AML-193 (cell line): ENCODE data around the gene PLD5.
"Not testable (repeated sequence)": the region's sequence is repeated elsewhere in the genome, so short reads cannot be mapped to it uniquely, and the experiment has no call there.

Experiments used
- DNase-seq, 2 experiments: peaks; one replicate each; lab custom pipeline; 2025; lab: John Stamatoyannopoulos, UW

Gene PLD5

DNA sequence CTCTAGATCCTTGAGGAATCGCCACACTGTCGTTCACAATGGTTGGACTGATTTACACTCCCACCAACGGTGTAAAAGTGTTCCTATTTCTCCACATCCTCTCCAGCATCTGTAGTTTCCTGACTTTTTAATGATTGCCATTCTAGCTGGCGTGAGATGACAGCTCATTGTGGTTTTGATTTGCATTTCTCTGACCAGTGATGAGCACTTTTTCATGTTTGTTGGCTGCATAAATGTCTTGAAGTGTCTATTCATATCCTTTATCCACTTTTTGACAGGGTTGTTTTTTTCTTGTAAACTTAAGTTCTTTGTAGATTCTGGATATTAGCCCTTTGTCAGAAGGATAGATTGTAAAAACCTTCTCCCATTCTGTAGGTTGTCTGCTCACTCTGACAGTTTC, 465.9 kb downstream of the PLD5 start:
- not testable (repeated sequence) for DNase-seq

DNA sequence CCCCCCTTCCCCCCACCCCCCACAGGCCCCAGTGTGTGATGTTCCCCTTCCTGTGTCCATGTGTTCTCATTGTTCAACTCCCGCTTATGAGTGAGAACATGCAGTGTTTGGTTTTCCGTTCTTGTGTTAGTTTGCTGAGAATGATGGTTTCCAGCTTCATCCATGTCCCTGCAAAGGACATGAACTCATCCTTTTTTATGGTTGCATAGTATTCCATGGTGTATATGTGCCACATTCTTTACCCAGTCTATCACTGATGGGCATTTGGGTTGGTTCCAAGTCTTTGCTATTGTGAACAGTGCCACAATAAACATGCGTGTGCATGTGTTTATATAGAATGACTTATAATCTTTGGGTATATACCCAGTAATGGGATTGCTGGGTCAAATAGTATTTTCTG, 466.3 kb downstream of the PLD5 start:
- DNase-seq = not testable (repeated sequence)

DNA sequence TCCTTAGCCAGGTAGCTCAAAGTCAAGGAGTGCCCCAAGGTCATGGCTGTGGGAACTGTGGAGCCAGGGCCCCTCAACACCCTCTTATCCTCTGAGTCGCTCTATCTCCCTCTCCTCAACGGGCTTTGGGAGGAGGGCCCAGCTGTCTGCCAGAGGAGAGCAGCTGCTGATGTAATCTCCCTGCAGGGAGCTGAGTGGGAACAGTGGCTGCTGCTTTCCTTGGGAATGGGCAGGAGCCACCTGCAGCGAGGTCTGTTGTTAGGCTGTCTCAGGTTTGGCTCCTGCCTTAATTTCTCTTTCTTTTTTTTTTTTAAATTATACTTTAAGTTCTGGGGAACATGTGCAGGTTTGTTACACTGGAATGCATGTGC, 466.8 kb downstream of the PLD5 start:
- no peak for DNase-seq

DNA sequence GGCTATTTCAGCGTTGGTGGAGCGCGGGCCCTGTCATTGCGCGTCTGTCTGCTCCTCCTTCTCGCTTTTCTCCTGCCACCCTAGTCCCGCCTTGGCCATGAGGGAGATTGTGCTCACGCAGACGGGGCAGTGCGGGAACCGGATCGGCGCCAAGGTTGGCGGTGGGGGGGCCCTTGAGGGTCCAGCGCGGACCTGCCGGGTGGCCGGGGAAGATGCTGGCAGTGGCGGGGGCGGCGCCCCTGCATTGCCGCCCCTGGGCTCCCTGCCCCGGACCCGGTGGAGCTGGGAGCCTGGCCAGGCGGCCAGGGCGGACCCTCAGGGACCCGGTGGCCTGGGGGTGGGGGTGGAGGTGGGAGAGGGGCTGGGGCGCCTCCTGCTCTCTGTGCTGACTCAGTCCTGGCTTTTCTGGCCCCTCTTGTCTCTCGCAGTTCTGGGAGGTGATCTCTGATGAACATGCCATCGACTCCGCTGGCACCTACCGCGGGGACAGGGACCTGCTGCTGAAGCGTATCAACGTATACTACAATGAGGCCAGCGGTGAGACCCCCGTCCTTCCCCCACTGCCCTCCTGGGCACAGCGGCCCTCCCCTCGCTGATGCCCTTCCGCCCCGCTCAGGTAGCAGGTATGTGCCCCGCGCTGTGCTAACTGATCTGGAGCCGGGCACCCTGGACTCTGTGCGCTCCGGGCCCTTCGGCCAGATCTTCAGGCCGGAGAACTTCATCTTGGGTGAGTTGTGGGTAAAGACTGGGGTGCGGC, 467.3 kb downstream of the PLD5 start:
- no peak for DNase-seq

DNA sequence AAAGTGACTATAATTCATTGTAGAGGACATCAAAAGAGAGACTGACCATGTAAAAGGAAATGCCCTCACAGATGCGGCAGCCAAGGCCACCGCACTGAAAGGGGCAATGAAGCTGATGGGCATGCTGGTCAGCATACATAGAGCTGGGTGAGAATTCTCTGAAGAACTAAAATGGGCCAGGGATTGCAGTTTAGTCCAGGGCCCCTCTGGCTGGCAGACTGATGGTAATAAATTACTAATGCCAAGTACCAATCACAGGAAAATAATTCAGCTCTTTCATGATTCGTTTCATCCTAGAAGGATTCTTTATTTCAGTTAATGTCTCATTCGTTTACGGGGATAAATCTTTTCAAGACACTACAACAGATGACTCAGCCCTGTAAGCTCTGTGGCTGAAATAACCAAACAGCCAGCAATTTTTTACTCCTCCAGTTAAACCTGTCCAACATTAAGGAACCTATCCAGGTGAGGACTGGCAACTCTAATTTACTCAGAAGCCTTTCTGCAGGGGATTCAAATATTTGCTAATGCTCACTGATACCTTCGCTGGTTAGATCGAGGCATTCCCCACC, 468.7 kb downstream of the PLD5 start:
- DNase-seq = no peak

DNA sequence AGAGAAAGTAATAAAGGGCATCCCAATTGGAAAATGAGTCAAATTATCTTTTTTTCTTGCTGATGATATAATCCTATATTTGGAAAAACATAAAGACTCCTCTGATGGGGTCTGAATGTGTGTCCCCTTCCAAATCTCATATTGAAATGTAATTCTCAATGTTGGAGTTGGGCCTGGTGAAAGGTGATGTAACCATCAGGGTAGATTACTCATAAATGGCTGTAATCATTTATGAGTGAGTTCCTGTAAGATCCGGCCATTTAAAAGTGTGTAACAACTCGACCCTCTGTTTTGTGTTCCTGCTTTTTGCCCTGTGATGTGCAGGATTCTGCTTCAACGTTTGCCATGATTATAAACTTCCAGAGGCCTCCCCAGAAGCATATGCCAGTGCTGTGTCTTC, 481.3 kb downstream of the PLD5 start:
- DNase-seq = no peak

DNA sequence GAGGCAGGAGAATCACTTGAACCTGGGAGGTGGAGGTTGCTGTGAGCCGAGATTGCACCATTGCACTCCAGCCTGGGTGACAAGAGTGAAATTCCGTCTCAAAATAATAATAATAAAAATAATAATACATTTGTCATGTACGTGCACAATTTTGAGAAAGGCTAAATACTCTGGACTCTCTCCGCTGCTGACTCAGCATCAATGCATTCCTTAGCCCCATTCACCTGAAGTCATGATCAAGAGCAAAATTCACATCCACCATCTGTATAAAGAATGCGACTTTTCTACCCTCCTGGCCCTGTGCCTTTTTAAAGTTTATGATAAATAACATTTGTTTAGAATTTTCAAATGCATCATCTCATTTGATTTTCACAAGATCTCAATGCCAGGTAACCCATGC, 490.1 kb downstream of the PLD5 start:
- DNase-seq = no peak

DNA sequence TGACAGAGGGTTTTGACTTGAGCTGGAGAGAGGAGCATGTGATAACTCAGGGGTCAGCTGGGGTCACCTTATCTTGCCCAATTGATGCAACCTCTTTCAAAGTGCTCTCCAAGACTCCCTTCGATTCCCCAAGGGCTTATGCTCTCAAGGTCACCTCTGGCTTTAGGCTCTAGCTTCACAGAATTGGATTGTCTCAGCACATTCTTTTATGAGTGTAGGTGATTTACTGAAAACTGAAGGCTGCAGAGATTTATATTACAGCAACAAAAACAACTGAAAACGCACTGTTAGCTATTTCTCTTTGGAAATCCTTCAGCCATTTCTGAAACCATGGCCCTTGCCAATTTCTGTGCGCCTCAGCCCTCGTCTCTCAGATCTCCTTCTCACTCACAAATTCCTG, 491.1 kb downstream of the PLD5 start:
- DNase-seq = no peak
